HG03457 (cell line): ENCODE results near the gene F2.
"Not testable (repeated sequence)": the region's sequence is repeated elsewhere in the genome, so short reads cannot be mapped to it uniquely, and the experiment has no call there.

Experiments used
- ATAC-seq: cut with Tn5 transposase; IDR thresholded peaks from one replicate; pipeline ENCODE4 v1.9.1; 2021; ENCODE audit warnings: moderate number of reproducible peaks; ENCODE audit not compliant: unreplicated experiment

The F2 gene

DNA sequence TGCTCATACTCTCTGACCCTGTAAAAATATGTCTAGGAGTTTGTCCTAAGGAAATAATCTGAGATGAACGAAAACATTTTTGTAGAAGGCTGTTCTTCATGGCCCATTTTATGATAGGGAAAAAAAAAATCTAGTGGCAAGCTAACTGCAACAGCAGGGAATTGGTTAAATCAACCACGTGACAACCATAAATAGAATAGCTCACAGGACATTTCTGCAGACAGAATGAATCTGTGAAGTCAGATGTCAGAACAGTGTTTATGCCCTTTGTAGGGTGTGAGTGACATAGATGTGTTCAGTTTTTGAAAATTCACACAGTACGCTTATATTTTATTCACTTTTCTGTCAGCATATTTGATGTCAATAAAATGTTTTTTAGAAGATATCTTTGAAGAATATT, 34.6 kb upstream of the F2 start:
- ATAC-seq = no peak

DNA sequence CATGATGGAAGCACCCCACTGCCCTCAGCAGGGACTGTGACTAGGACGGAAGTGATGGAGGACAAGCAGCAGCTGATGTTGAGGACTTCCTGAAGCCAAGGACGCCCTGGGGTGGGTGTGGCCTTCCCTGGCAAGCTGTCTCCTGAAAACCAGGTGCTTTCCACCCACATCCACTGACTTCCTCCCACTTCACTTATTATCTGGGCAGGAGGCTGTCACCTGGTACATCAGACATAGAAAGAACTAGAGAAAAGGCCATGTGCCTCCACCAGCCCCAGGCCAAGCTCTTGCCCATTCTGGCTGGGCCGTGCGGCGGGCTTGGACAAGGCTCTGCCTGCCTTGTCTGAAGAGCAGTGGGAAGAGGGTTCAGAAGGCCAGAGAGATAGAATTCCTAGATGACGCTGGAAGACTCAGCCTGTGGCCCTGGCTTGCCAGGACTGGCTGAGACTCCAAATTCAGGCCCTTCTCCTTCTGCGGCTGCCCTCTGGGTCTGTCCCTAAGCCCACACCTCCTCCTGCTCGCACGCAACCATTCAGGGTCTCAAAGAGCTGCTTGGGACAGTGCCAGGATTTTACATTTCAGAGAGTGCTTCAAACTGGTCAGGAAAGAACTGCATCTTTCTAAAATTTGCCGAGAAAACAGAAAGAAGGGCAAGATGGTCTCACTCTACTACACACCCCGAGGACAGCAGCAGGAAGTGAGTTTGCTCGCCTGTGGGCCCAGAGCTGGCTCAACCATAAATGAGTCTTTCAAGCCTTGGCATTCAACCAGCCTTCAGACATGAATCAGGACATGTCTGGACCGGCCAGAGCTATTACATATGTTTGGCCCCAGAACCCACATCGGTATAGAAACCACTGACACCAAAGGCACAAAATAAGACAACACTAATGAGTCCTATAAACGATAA, 31.9 kb upstream of the F2 start:
- ATAC-seq = no peak

DNA sequence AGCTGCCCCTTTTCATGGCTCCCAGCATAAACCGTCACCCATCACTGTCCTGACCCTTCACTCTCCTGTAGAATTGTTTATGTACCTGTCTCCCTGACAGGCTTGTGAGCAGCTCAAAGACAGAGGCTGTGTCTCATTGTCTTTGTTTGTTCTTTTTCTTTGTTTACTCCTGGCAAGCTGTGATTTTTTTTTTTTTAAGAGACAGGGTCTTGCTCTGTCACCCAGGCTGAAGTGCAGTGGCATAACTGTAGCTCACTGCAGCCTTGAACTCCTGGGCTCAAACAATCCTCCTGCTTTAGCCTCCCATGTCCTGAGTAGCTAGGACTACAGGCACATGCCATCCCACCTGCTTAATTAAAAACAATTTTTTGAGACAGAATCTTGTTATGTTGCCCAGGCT, 28.3 kb upstream of the F2 start:
- no peak for ATAC-seq

DNA sequence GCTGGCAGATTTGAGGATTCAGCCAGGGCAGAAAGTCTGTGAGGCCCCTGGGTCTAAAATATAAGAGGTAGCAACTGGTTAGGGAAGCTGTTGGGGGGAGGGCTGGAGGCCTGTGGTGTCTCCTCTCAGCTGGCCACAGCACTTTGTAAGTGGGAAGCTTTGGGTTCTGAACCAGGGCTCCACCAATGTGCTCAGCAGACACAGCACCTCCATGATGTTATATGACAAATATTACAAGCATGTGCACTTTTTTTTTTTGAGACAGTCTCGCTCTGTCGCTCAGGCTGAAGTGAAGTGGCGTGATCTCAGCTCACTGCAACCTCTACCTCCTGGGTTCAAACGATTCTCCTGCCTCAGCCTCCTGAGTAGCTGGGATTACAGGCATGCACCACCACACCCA, 26.6 kb upstream of the F2 start:
- ATAC-seq = no peak

DNA sequence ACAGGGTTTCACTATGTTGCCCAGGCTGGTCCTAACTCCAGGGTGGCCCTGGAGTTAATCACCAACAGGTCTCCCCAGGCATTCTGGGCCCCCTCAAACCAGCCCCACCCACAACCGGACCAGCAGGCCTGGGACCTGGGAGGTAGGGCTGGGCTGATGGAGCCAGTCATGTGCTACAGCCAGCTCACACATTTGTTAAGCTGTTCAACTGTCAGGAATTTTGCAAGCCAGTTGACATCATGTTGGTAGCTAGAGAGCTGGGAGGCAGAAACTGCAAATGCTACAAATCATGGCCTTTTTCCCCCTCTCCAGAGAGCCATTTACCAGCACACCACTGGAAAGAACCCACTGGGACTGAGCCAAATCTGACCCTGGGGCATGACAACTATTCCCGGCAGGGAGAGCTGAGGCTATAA, 25.4 kb upstream of the F2 start:
- no peak for ATAC-seq

DNA sequence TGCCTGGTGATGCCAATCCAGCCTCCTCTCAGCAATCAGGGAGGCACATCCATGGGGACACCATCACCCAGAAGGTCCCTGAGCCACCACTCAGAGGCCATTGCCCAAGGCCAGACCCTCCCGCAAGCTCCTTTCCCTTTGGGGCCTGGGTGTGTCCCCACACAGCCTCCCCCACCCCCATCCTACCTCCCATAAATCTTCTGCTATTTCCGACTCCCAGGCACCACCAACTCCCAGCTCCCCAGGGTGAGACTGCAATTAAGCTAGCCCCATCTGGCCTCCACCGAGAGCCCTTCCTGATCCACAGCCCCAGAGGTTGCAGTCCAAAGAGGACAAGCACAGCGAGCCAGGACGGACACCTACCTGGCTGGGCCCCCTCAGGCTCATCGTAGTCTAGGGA, 24.9 kb upstream of the F2 start:
- ATAC-seq = no peak

DNA sequence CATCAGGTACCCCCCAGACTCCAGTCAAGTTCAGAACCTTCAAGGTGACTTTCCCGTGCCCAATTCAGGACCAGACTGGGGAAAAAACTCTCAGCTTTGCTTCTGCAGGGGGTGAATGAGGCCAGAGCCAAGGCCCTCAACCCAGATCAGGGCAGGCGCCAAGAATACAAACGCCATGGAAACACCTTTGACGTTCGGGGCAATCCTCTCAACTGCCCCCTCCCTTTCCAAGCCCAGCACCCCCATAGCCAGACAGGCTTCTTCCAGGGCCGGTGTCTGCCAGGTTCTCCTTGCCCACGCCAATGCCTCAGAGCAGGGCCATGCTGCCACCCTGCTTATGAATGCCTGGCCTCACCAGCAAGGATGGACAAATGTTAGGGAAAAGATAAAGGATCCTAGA, 24.4 kb upstream of the F2 start:
- ATAC-seq = no peak

DNA sequence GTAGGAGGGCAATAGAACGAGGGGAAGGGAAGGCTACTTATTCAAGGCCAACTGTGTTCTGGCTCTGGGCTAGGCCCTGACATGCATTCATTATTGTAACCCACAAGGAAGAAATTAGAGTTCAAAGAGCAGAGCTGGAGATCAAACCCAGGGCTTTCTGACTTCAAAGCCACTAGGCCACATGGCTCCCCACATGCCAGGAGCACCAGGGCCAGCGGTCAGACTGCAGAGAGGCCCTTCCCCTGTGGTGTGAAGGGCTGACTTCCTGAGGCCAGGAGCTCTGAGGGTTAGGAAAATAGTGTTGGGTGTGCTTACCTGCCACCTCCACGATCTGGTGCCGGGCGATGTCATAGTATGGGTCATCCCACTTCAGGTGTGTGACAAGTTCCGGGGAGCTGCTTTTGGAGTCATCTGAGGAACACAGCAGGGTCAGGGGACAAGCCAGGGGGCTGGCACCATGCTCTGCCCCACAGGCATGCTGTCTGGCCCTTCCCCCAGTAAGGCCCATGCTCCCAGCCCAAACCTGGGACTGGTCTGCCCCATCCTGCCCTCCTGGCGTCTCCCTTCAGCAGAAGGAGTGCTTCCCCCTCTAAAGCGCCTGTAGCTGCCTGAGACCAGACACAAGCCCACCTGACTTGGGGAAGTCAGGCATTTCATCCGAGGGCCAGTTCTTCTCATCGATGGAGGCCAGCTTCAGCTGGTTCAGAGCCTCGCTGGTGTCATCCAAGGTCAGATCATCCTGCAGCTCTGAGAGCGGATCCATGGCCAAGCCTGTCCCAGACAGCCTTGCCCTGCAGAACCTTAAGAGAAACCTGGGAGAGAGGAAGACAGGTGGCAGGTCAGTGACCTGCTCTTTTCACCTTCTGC, 23.4 kb upstream of the F2 start:
- ATAC-seq = no peak

DNA sequence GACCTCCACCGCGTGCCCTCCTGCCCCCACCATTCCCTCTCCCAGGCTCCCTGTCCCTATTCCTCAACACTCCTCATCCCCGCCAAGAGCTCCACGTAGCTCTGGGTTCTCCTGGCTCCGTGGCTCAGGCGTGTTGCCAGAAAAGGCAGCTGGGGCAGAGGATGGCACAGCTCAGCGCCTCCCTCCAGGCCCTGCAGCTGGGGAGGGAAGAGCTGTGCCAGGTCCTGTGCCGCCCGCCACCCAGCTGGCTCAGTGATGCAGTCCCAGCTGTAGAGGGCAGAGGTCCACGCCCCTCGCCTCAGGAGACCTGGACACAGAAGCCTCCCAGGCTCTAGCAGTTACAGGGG, 22.8 kb upstream of the F2 start:
- no peak for ATAC-seq

GRCh38 chr11:46697303-46697702, 21.7 kb upstream of the F2 start:
- no peak for ATAC-seq

DNA sequence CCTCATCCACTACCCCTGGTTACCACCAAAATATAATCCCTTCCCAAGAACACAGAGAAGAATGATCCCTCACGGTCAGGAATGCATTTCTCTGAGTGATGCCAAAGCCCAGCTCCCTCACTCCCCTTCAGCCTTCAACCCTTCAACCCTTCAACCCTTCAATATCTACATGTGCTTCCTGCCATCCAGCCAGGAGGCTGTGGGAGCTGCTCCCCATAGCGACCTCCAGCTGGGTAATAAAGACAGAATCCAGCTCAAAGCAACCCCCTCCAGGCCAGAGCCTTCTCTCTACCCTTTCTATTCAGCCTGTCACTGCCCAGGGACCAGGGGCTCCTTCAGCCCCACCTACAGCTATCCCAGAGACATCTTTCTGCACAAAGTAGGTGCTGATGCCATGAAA, 21.3 kb upstream of the F2 start:
- ATAC-seq = no peak

DNA sequence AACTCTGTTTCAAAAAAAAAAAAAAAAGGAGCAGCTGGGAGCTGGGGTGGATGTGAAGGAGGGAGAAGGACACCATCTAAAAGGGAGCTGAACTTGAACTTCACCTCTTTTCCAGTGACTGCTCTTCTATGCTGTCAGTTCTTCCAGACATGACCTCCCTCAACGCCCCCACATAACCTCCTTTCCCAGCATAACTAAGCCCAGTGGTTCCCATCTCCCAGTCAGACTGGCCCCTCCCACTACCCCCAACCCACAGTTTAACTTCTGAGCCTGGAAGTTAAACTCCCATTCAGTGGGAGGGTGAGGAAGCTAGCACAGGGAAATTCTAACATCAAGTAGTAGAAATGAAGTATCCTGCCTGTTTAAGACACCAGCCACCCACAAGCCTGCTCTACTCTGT, 20.4 kb upstream of the F2 start:
- ATAC-seq = no peak

DNA sequence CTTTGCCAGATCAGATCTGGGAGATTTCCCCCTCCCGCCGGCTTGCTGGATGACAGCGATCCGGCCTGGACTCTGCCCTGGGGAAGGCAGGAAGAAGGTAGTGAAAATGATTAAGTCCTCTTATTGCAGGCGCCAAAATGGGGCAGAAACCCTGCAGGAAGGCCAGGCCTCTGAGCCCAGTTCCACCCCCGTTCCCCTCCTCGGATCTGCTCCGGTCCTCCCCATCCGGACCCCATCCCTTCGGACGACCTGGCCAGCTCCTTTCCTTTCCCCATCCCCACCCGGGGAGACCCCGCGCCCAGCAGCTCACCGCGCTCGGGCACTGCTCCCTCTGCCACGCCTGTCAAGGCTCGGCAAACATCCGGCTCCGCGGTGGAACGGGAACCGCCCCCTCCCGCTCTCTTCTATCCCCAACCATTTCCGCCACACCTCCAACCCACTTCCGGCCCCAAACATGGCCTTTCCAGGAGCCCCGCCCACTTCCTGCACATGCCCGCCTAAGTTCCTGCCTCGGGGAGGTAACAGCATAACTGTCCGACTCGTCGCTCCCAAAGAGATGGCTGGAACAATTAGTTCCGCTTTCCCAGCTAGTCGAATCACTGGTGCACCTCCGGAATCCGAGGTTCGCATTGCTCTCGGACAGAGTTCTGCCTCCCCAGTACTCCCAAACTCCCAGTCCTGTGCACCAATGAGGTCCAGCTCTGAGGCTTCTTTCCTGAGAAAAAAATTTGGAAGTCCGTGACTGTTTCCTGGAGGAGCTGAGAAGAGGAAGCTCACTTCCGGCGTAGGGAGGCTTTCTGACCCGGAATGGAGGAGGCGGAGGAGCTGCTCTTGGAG, 18.6 kb upstream of the F2 start, which contains the start of the genes ARHGAP1 and ZNF408:
TSS of gene ARHGAP1 (minus strand) at position 379 of the 837 bp plus-strand sequence. CDS start 4,512 bp downstream, outside the sequence.
TSS of gene ZNF408 (plus strand) at position 791 of the 837 bp plus-strand sequence. CDS start at position 808, 17 bp downstream.
- peak; percentile 80 for ATAC-seq

DNA sequence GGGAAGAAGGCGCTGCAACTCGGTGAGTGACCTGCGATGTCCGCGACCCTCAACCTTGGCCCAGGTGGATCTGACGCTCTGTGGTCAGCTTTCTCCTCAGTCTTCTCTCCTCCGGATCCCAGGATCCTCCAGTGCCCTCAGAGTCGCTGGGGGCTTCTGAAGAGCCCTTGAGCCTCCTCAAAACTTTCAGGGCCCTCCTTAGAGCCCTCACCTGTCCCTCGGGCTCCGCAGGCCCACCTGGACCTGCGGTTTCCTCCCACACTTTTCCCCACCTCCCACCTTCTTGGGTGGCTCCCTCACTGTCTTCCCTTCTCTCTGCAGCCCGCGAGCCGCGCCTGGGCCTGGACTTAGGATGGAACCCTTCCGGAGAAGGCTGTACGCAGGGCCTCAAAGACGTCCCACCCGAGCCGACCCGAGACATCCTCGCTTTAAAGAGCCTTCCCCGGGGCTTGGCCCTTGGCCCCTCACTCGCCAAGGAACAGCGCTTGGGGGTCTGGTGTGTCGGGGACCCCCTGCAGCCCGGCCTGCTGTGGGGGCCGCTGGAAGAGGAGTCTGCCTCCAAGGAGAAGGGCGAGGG, 17.8 kb upstream of the F2 start:
- ATAC-seq = no peak

DNA sequence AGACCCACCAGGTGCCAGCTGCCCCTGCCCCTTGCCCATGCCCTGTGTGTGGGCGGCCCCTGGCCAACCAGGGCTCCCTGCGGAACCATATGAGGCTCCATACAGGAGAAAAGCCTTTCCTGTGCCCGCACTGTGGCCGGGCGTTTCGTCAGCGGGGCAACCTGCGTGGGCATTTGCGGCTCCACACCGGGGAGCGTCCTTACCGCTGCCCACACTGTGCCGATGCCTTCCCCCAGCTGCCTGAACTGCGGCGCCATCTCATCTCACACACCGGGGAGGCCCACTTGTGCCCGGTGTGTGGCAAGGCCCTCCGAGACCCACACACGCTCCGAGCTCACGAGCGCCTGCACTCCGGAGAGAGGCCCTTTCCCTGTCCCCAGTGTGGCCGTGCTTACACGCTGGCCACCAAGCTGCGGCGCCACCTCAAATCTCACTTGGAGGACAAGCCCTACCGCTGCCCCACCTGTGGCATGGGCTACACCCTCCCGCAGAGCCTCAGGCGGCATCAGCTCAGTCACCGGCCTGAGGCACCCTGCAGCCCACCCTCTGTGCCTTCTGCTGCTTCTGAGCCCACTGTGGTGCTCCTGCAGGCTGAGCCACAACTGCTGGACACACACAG, 13.8 kb upstream of the F2 start:
- ATAC-seq = no peak

GRCh38 chr11:46706886-46707285, 12.1 kb upstream of the F2 start:
- no peak for ATAC-seq

DNA sequence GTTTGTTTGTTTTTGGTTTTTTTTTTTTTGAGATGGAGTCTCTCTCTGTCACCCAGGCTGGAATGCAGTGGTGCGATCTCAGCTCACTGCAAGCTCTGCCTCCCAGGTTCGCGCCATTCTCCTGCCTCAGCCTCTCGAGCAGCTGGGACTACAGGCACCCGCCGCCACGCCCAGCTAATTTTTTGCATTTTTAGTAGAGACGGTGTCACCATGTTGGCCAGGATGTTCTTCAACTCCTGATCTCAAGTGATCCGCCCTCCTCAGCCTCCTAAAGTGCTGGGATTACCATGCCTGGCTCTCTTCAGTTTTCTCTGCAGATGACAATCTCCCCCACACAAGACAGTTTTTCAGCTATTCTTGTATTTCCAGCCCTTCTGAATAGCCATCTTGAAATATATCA, 9.7 kb upstream of the F2 start:
- ATAC-seq = not testable (repeated sequence)

DNA sequence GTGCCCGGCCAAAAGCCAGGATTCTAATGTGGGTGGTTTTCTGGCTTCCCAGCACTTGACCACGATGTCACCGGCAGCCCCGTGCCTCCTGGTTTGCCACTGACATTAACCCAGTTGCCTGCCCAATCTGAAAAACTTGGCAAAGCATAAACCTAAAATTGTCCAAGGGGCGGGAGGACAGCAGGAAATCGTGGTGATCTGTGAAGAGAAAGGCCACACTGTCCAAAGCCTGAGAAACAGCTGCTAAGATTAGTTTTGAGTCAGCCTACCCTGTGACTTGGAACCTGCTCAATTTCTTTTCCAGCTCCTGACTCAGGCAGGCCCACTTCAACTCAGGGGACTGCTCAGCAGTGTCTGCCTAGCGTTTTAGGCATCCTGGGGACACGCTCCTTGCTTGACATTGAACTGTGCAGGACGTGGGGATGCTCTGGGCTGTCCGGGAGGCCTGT, 8.2 kb upstream of the F2 start:
- ATAC-seq = no peak

GRCh38 chr11:46711303-46711702, 7.7 kb upstream of the F2 start:
- ATAC-seq = no peak
